RWPE2 (cell line): Measurements from ENCODE around the gene MAPK8.

Experiments
- ATAC-seq: fragments of 200-7000 bp; cut with Tn5 transposase; 3 replicates; pipeline ENCODE4 v1.9.1; 2021; ENCODE audit warnings: low read depth
- DNase-seq: peaks from one replicate; pipeline ENCODE4 v3.0.0-alpha.2; 2020; ENCODE audit warnings: low spot score
- H3K27ac ChIP-seq: fragments of 450-650 bp; 2 replicates; pipeline ENCODE4 v1.5.1; 2017; ENCODE audit warnings: mild to moderate bottlenecking; ENCODE audit not compliant: poor library complexity, severe bottlenecking
- H3K27me3 ChIP-seq: fragments of 250-450 bp; sonication (Bioruptor Pico); 2 replicates; pipeline ENCODE4 v1.5.1; 2021; ENCODE audit warnings: mild to moderate bottlenecking, moderate library complexity; ENCODE audit not compliant: insufficient read depth, poor library complexity, severe bottlenecking
- H3K36me3 ChIP-seq: fragments of 250-450 bp; sonication (Bioruptor Pico); 2 replicates; pipeline ENCODE4 v1.5.1; 2020; ENCODE audit warnings: low read depth, mild to moderate bottlenecking, moderate library complexity
- H3K4me1 ChIP-seq: fragments of 250-450 bp; sonication (Bioruptor Pico); 2 replicates; pipeline ENCODE4 v1.5.1; 2021; ENCODE audit warnings: mild to moderate bottlenecking, moderate library complexity; ENCODE audit not compliant: insufficient read depth, poor library complexity, severe bottlenecking
- H3K4me3 ChIP-seq: fragments of 250-450 bp; sonication (Bioruptor Pico); 2 replicates; pipeline ENCODE4 v1.5.1; 2021; ENCODE audit warnings: mild to moderate bottlenecking, moderate library complexity; ENCODE audit not compliant: severe bottlenecking
- H3K9me3 ChIP-seq: fragments of 250-450 bp; sonication (Bioruptor Pico); 2 replicates; pipeline ENCODE4 v1.5.1; 2021; ENCODE audit warnings: mild to moderate bottlenecking, moderate library complexity; ENCODE audit not compliant: severe bottlenecking
- CTCF ChIP-seq: fragments of 450-650 bp; IDR thresholded peaks from one replicate; pipeline ENCODE4 v1.5.1; 2017; ENCODE audit warnings: mild to moderate bottlenecking, moderate library complexity; ENCODE audit not compliant: poor library complexity, severe bottlenecking

Gene MAPK8

GRCh38 chr10:48369501-48369900 is 63.0 kb downstream of the MAPK8 start:
- no peak overlapping the region for H3K27ac ChIP-seq
- no peaks in the 10 kb centered on the region for H3K27me3 ChIP-seq
- no peaks in the 10 kb centered on the region for H3K9me3 ChIP-seq
- TF ChIP-seq CTCF, result no peak
- DNase-seq (no peak), ATAC-seq (no peak)
- H3K36me3 ChIP-seq, result no peaks in the 10 kb centered on the region
- H3K4me3 ChIP-seq, result no peak overlapping the region
- peaks cover 17% of the 10 kb centered on the region for H3K4me1 ChIP-seq

- H3K27me3 ChIP-seq, result no peaks in the 10 kb centered on the region
- no peak for DNase-seq
- peaks cover 3% of the 10 kb centered on the region for H3K4me1 ChIP-seq
- no peaks in the 10 kb centered on the region for H3K36me3 ChIP-seq
- H3K4me3 ChIP-seq, result no peak overlapping the region
- TF ChIP-seq CTCF, result no peak
- no peak overlapping the region for H3K27ac ChIP-seq
- no peaks in the 10 kb centered on the region for H3K9me3 ChIP-seq
- no peak for ATAC-seq
Observed at GRCh38 chr10:48377751-48378530, 71.5 kb downstream of the MAPK8 start.

- no peak for TF ChIP-seq CTCF
- H3K4me1 ChIP-seq, result peaks cover 8% of the 10 kb centered on the region
- ATAC-seq (no peak), DNase-seq (no peak)
- no peak overlapping the region for H3K27ac ChIP-seq
- H3K9me3 ChIP-seq, result no peaks in the 10 kb centered on the region
- no peaks in the 10 kb centered on the region for H3K36me3 ChIP-seq
- no peak overlapping the region for H3K4me3 ChIP-seq
- H3K27me3 ChIP-seq, result no peaks in the 10 kb centered on the region
Observed at GRCh38 chr10:48378675-48379074, 72.2 kb downstream of the MAPK8 start.

GRCh38 chr10:48381971-48382370 is 75.5 kb downstream of the MAPK8 start:
- Histone ChIP-seq H3K9me3 (no peaks in the 10 kb centered on the region), H3K27me3 (no peaks in the 10 kb centered on the region), H3K27ac (no peak overlapping the region), H3K4me3 (no peak overlapping the region), H3K36me3 (no peaks in the 10 kb centered on the region), H3K4me1 (peaks cover 11% of the 10 kb centered on the region)
- DNase-seq, result no peak
- no peak for TF ChIP-seq CTCF
- ATAC-seq, result no peak

- ATAC-seq, result no peak
- H3K4me1 ChIP-seq, result peaks cover 11% of the 10 kb centered on the region
- no peaks in the 10 kb centered on the region for H3K9me3 ChIP-seq
Observed at GRCh38 chr10:48382982-48383381, 76.5 kb downstream of the MAPK8 start.

More at GRCh38 chr10:48382982-48383381, 76.5 kb downstream of the MAPK8 start:
- no peak overlapping the region for H3K4me3 ChIP-seq
- H3K27ac ChIP-seq, result peak overlapping the region; percentile 14
- DNase-seq, result no peak
- H3K36me3 ChIP-seq, result no peaks in the 10 kb centered on the region
- H3K27me3 ChIP-seq, result no peaks in the 10 kb centered on the region
- TF ChIP-seq CTCF, result no peak
